Activated naive CD8-positive, alpha-beta T cell treated with anti-CD3 and anti-CD28 coated beads, Interleukin-2, amount 50 U/mL, for 24 hours (primary cell): ENCODE data around the gene GHR.

Experiments
- ATAC-seq: fragments of 150-1000 bp; cut with Tn5 transposase; one replicate; pipeline ENCODE4 v1.10.0; 2021
- DNase-seq: peaks from one replicate; pipeline ENCODE4 v3.0.0; 2021
- H3K27ac Mint-ChIP-seq: one replicate; pipeline ENCODE4 v1.8.0; 2021; ENCODE audit warnings: mild to moderate bottlenecking, mixed read lengths
- H3K27me3 Mint-ChIP-seq: one replicate; pipeline ENCODE4 v1.8.0; 2021; ENCODE audit warnings: mixed read lengths
- H3K36me3 Mint-ChIP-seq: one replicate; pipeline ENCODE4 v1.8.0; 2021; ENCODE audit warnings: low read depth, mixed read lengths
- H3K4me1 Mint-ChIP-seq: one replicate; pipeline ENCODE4 v1.8.0; 2021; ENCODE audit warnings: mixed read lengths
- H3K4me3 Mint-ChIP-seq: one replicate; pipeline ENCODE4 v1.8.0; 2021; ENCODE audit warnings: mild to moderate bottlenecking, moderate library complexity, mixed read lengths
- H3K9me3 Mint-ChIP-seq: one replicate; pipeline ENCODE4 v1.8.0; 2021; ENCODE audit warnings: mixed read lengths

Gene GHR

GRCh38 chr5:42582723-42583122, 159.5 kb downstream of the GHR start:
- H3K4me1 Mint-ChIP-seq = no peaks in the 10 kb centered on the region

GRCh38 chr5:42583322-42583721, 160.1 kb downstream of the GHR start:
- Mint-ChIP-seq H3K27ac (no peak overlapping the region), H3K36me3 (no peaks in the 10 kb centered on the region), H3K9me3 (no peaks in the 10 kb centered on the region), H3K4me3 (no peak overlapping the region), H3K27me3 (peaks cover 6% of the 10 kb centered on the region), H3K4me1 (no peaks in the 10 kb centered on the region)
- ATAC-seq (no peak), DNase-seq (peak; percentile 34)

More at GRCh38 chr5:42582723-42583122, 159.5 kb downstream of the GHR start:
- Mint-ChIP-seq H3K9me3 (no peaks in the 10 kb centered on the region), H3K4me3 (no peak overlapping the region), H3K27me3 (peaks cover 6% of the 10 kb centered on the region), H3K36me3 (no peaks in the 10 kb centered on the region), H3K27ac (no peak overlapping the region)
- ATAC-seq = no peak
- DNase-seq = no peak

GRCh38 chr5:42586625-42587024, 163.4 kb downstream of the GHR start:
- no peaks in the 10 kb centered on the region for H3K36me3 Mint-ChIP-seq
- no peak overlapping the region for H3K27ac Mint-ChIP-seq
- H3K27me3 Mint-ChIP-seq = peaks cover 11% of the 10 kb centered on the region
- no peak for ATAC-seq
- DNase-seq = no peak
- H3K4me1 Mint-ChIP-seq = no peaks in the 10 kb centered on the region
- no peaks in the 10 kb centered on the region for H3K9me3 Mint-ChIP-seq
- H3K4me3 Mint-ChIP-seq = no peak overlapping the region

GRCh38 chr5:42587096-42587723, 164.0 kb downstream of the GHR start:
- Mint-ChIP-seq H3K27me3 (peaks cover 11% of the 10 kb centered on the region), H3K9me3 (no peaks in the 10 kb centered on the region), H3K36me3 (no peaks in the 10 kb centered on the region), H3K4me1 (no peaks in the 10 kb centered on the region), H3K27ac (no peak overlapping the region), H3K4me3 (no peak overlapping the region)
- no peak for DNase-seq
- no peak for ATAC-seq

DNA sequence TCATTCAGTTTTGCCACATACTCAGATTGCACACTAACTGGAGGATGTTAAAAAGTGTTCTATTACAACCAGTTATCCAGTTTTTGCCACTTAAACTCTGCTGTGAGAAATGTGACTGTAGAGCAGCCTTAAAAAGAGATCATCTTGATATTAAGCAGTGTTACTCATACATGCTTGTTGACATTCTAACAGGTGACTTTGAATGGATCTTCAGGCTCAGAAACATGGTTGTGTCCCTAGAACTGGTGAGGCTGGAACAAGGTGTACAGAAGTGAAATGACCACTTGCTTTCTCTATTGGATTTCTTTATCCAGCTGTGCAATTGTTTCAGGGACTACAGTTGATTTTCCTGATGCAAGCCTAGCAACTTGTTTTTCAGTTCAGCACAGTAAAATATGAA, 167.3 kb downstream of the GHR start:
- DNase-seq (no peak), ATAC-seq (no peak)
- no peak overlapping the region for H3K4me3 Mint-ChIP-seq
- no peaks in the 10 kb centered on the region for H3K36me3 Mint-ChIP-seq
- no peak overlapping the region for H3K27ac Mint-ChIP-seq
- H3K9me3 Mint-ChIP-seq = no peaks in the 10 kb centered on the region
- H3K27me3 Mint-ChIP-seq = peaks cover 14% of the 10 kb centered on the region
- H3K4me1 Mint-ChIP-seq = no peaks in the 10 kb centered on the region

GRCh38 chr5:42591015-42591414, 167.8 kb downstream of the GHR start:
- H3K36me3 Mint-ChIP-seq = no peaks in the 10 kb centered on the region
- H3K4me1 Mint-ChIP-seq = no peaks in the 10 kb centered on the region
- no peak overlapping the region for H3K4me3 Mint-ChIP-seq
- H3K27ac Mint-ChIP-seq = no peak overlapping the region
- no peaks in the 10 kb centered on the region for H3K9me3 Mint-ChIP-seq
- peaks cover 14% of the 10 kb centered on the region for H3K27me3 Mint-ChIP-seq
- DNase-seq (no peak), ATAC-seq (no peak)

GRCh38 chr5:42592401-42593140, 169.3 kb downstream of the GHR start:
- Mint-ChIP-seq H3K9me3 (no peaks in the 10 kb centered on the region), H3K27me3 (peaks cover 14% of the 10 kb centered on the region), H3K27ac (no peak overlapping the region), H3K4me1 (no peaks in the 10 kb centered on the region), H3K36me3 (no peaks in the 10 kb centered on the region), H3K4me3 (no peak overlapping the region)
- ATAC-seq = no peak
- DNase-seq = no peak

GRCh38 chr5:42593591-42593990, 170.4 kb downstream of the GHR start:
- no peaks in the 10 kb centered on the region for H3K36me3 Mint-ChIP-seq
- no peaks in the 10 kb centered on the region for H3K4me1 Mint-ChIP-seq
- H3K27me3 Mint-ChIP-seq = peaks cover 15% of the 10 kb centered on the region
- H3K27ac Mint-ChIP-seq = no peak overlapping the region
- ATAC-seq (no peak), DNase-seq (no peak)
- no peak overlapping the region for H3K4me3 Mint-ChIP-seq
- H3K9me3 Mint-ChIP-seq = no peaks in the 10 kb centered on the region

- DNase-seq (no peak), ATAC-seq (no peak)
- Mint-ChIP-seq H3K4me1 (no peaks in the 10 kb centered on the region), H3K36me3 (no peaks in the 10 kb centered on the region), H3K4me3 (no peak overlapping the region), H3K27ac (no peak overlapping the region), H3K27me3 (peaks cover 9% of the 10 kb centered on the region), H3K9me3 (no peaks in the 10 kb centered on the region)
Measured at GRCh38 chr5:42595597-42595996, 172.4 kb downstream of the GHR start.

DNA sequence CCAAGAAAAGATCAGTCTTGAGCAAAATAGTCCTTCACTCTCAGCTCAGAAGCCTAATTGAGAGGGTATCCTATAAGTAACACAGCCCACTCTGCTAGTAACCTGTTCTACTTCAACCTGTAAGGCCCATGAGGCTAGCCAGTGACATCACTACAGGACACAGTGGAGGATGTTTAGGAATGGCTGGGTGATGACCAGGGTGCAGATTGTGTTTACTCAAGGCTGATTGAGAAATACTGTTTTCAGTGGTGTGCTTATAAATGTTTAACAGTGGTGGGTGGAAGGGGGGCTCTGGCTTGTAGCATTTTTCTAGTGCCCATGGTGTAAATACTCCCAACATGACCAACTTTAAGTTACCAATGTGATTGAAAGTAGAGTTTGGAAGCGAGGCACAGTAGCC, 173.6 kb downstream of the GHR start:
- H3K27ac Mint-ChIP-seq = no peak overlapping the region
- no peaks in the 10 kb centered on the region for H3K4me1 Mint-ChIP-seq
- H3K4me3 Mint-ChIP-seq = no peak overlapping the region
- peaks cover 9% of the 10 kb centered on the region for H3K27me3 Mint-ChIP-seq
- H3K36me3 Mint-ChIP-seq = no peaks in the 10 kb centered on the region
- no peak for ATAC-seq
- H3K9me3 Mint-ChIP-seq = no peaks in the 10 kb centered on the region
- no peak for DNase-seq

GRCh38 chr5:42597318-42597937, 174.2 kb downstream of the GHR start:
- peaks cover 8% of the 10 kb centered on the region for H3K27me3 Mint-ChIP-seq
- ATAC-seq (no peak), DNase-seq (no peak)
- H3K4me3 Mint-ChIP-seq = no peak overlapping the region
- no peaks in the 10 kb centered on the region for H3K36me3 Mint-ChIP-seq
- no peaks in the 10 kb centered on the region for H3K9me3 Mint-ChIP-seq
- H3K4me1 Mint-ChIP-seq = no peaks in the 10 kb centered on the region
- no peak overlapping the region for H3K27ac Mint-ChIP-seq

DNA sequence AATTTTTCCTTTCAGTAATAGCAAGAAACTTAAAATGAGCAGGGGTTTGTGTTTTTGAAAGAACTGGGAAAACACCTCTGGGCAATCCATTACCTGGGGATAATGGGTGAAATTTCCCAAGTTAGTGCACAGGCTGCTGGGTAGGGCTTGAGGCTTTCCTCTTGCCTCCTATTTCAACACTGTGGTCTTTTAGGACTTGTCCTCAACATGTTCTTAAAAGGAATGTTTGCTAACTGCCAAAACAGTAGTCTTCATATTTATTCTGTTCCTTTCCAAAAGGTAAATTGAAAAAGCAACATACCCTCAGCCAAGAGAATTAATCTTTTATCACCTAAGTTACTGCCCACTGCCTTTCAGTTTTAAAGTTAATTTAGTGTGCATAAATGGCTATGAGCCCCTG, 175.1 kb downstream of the GHR start:
- no peak overlapping the region for H3K27ac Mint-ChIP-seq
- no peak overlapping the region for H3K4me3 Mint-ChIP-seq
- H3K4me1 Mint-ChIP-seq = no peaks in the 10 kb centered on the region
- H3K36me3 Mint-ChIP-seq = no peaks in the 10 kb centered on the region
- H3K9me3 Mint-ChIP-seq = no peaks in the 10 kb centered on the region
- H3K27me3 Mint-ChIP-seq = peaks cover 3% of the 10 kb centered on the region
- DNase-seq (no peak), ATAC-seq (no peak)

- Mint-ChIP-seq H3K4me1 (no peaks in the 10 kb centered on the region), H3K4me3 (no peak overlapping the region), H3K9me3 (no peaks in the 10 kb centered on the region), H3K27ac (no peak overlapping the region), H3K36me3 (no peaks in the 10 kb centered on the region), H3K27me3 (peaks cover 3% of the 10 kb centered on the region)
- DNase-seq (no peak), ATAC-seq (no peak)
Measured at GRCh38 chr5:42599106-42599505, 175.9 kb downstream of the GHR start.

DNA sequence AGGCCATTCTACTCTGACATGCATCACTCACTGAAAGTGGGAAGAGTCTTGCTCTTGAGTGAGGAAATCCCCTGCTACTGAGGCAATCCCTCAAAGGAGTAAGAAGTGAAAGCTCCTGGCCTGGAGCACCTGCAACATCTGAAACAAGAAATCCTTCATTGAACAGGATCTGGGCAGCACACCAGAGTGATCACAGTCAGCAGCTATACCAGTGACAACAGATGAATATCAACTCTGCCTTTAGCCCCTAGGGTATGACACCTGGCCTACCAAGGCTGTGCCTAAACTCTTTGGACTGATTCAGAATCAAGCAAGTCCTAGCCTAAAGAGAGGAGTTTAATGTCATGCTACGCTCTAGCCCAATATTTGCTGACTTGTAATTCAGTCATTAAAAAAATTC, 177.2 kb downstream of the GHR start:
- no peak overlapping the region for H3K27ac Mint-ChIP-seq
- ATAC-seq (no peak), DNase-seq (no peak)
- no peaks in the 10 kb centered on the region for H3K4me1 Mint-ChIP-seq
- H3K9me3 Mint-ChIP-seq = no peaks in the 10 kb centered on the region
- H3K36me3 Mint-ChIP-seq = no peaks in the 10 kb centered on the region
- H3K27me3 Mint-ChIP-seq = peaks cover 4% of the 10 kb centered on the region
- no peak overlapping the region for H3K4me3 Mint-ChIP-seq

- H3K36me3 Mint-ChIP-seq = no peaks in the 10 kb centered on the region
- H3K4me1 Mint-ChIP-seq = no peaks in the 10 kb centered on the region
- peaks cover 11% of the 10 kb centered on the region for H3K27me3 Mint-ChIP-seq
- H3K9me3 Mint-ChIP-seq = no peaks in the 10 kb centered on the region
- ATAC-seq (no peak), DNase-seq (no peak)
- no peak overlapping the region for H3K27ac Mint-ChIP-seq
- H3K4me3 Mint-ChIP-seq = no peak overlapping the region
Measured at GRCh38 chr5:42604171-42604711, 181.0 kb downstream of the GHR start.
